NCI-H510A treated with DMSO at 0.1 percent for 48 hours (cell line): Measurements from ENCODE around the gene SPATA20.

ENCODE experiments used
- DNase-seq: peaks from one replicate; lab custom pipeline; 2025; lab: John Stamatoyannopoulos, UW

SPATA20 gene

DNA sequence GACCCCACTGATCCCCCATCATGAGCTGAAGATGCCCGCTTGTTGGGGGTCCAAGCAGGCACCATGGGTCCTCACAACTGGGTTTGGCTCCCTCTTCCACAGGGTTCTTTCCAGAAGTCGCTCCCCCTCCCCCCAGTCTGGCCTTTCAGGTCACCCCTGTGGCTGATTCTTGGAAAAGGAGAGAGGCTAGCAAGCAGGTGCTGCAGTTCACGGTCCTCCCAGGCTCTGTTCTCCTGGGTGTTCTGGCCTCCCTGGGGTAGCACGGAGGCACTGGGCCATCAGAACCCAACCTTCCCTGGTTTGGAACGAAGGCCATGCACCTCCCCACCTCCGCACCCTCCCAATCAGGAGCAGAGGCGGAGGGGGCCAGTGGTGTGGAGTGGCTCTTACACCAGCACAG lies 32.4 kb downstream of the SPATA20 start:
- DNase-seq: no peak

DNA sequence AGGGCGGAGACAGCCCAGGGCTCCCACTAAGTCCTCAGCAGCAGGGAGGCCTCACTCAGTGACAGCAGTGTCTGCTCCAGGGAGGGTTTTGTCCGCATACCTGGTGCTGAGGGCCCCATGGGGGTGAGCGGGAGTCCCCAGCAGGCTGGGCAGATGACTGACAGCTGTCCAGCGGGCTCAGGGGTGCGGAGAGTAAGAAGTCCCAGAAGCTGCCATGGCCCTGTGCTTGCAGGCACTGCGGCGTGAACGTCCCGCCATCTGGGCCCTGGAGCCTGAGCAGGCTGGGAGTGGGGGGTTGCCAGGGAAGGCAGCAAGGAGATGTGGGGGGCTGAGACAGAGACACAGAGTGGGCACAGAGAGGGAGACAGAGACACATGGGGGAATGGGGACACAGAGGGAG lies 33.7 kb downstream of the SPATA20 start:
- DNase-seq: no peak

DNA sequence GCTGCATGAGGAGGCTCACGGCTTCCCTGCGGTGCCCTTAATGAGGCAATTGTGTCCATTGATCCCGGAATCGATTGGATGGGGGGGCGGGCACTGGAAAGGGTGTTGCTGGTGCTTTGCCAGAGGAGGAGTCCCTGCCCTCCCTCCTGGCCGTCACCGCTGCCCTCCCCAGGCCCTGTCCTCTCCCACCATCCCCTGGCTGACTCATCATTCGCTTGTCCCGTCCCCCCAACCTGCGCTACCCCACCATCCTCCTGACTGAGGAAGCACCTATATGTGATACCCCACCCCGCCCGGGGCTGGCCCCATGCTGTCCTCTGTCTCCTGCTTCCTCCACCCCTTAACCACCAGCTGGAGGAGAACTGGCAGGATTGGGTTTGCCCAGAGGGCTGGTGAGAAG lies 34.3 kb downstream of the SPATA20 start:
- DNase-seq: no peak

DNA sequence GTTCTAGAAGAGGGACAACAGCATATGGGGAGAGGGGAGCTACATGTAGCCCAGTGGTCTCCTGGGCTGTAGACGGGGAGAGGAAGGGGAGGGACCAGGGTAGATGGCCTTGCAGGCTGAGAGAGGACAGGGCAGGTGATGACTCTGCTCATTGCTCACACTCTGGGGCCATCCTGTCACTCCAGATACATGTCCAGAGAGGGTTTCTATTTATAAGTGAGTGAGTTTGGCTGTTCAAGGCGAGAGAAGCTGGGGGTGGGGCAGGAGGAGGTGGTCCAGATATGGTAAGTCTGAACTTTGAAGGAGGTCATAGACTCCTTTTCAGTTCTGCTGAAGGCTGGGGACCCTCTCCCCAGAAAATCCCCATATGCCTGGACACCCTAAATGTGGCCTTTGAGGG lies 35.8 kb downstream of the SPATA20 start:
- no peak for DNase-seq

DNA sequence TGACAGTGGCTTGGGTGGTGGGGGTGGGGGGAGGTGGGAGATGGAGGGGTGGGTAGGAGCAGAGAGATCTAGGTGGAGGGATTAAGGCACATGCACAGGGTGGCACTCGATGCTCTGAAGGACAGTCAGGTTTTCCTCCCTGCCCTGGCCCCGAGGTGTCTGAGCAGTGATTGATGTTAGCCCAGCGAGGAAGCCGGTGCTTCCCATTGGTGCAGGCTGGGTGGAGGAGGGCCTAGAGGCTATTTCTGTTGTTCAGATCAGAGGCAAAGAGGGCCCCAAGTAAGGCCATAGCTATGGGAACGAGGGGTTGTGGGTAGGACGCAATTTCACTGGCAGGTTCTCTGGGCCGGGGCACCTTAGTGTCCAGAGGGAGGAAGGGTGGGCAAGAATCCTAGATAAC lies 36.7 kb downstream of the SPATA20 start:
- DNase-seq: peak; percentile 28

DNA sequence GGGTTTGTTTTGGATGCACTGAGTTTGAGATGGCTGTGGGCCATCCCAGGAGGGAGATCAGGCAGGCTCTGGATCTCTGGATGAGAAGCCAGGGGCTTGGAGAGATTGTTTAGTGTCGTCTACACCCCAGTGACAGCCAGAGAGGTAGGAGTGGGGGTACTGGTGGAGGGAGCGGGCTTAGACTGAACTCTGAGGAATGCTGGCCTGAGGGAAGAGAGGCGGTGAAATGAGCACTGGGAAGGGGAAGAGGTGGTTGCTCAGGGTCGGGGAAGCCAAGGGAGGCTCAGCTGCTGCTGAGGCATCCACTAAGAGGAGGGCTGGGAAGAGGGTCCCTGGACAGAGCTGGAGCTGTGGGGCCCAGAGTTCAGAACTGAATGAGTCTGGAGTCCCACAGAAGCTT lies 37.1 kb downstream of the SPATA20 start:
- DNase-seq: no peak

DNA sequence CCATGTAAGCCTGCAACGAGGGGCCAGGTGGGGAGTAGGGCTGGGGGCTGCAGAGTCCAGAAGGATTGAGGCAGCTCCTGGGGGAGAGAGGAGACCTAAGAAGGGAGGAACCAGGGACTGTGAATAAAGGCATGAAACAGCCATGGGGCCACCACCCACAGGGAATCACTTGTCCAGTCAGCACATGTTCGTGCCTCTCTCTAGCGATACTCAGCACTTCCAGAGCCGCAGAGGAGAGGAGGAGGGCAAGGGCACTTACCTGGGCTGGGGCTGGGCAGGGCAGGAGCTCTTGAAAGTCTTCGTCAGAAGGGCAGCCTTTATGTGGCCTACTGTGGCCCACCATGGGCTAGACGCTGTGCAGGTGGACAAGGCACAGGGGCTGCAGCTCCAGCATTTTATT lies 37.8 kb downstream of the SPATA20 start:
- DNase-seq: peak; percentile 23

DNA sequence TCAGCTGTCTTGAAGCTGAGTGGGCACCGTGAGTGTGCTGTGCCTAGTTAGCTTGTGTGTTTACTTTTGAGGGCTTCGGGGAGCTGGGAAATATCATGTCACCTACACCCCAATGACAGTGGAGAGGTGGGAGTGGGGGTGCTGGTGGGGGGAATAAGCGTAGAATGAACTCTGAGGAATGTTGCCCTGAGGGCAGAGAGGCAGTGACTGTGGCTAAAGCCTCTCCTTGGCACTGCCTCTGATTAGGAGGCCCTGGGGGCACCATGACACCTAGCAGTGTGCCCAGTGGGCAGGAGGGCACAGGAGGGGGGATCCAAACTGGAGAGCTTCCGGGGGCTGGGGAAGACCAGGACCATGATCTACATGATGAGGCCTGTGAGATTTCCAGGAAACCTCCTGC lies 38.4 kb downstream of the SPATA20 start:
- no peak for DNase-seq

DNA sequence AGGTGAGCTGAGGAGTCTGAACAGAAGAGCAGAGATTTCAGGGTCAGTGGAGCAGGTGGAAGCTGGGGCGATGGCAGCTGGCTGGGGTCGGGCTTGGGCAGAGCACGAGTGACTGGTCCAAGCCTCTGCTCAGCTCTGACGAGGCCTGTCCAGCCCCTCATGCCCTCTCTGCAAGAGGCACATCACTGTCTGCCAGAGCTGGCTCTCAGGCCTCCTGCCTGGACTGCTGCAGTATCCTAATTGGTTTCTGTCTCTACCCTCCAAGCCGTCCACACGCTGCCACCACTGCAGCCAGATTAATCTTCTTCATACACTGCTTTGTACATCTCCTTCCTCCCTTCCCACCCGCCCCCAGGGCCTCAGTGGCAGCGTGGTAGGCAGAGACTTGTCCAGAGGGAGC lies 38.9 kb downstream of the SPATA20 start:
- DNase-seq: no peak

DNA sequence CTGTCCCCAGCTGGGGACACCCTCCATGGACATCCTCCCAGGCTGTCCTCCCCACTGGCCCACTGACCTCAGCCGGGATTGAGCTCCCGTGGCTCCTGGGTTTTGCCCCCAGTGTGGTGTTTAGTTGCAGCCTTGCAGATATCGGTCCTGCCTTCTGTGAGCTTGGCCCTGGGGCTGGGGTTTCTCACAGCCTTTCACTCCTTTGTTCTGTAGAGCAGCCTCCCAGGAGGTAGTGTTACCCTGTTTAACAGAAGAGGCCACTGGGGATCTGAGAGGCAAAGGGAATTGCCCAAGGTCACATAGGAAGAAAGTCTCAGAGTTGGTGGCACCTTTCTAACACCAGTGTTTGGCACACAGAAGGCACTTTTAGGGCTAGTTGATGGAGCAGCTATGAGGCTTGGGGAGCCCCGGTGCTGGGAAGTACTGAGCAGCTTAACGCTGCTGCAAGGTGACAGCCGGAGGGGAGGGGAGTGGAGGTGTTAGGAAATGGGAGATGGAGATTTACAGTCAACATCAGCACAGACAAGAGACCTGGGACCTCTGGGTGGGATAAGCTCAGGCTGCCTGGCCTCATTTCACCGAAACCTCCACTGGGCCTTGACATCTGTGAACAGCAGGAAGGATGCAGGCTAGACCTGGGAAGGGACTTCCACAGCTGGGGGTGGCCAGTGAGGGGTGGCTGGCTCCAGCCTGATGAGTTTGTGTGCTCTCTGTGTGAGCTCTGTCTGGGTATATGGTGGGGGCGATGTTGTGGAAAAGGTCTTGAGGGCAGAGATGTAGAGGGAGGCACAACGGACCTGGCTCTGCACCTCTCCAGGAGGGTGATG lies 39.7 kb downstream of the SPATA20 start:
- no peak for DNase-seq

DNA sequence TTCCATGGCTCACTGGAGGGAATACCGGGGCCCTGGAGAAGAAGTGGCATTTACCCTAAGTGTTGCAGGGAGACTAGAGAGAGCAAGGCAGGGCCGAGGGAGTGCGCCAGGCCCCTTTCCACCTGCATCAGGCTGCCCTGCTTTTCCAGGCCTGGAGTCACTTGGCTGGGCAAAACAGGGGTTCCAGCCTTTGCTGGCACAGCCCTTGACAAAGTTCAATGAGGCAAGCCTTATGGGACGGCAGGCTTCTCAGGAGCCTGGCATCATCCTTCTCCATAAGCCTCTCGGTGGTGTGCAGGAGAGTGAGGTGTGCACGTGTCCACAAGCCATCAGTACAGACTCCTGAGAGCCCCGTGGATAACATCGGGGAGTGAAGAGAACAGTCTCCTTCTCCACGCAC lies 40.6 kb downstream of the SPATA20 start:
- DNase-seq: no peak

DNA sequence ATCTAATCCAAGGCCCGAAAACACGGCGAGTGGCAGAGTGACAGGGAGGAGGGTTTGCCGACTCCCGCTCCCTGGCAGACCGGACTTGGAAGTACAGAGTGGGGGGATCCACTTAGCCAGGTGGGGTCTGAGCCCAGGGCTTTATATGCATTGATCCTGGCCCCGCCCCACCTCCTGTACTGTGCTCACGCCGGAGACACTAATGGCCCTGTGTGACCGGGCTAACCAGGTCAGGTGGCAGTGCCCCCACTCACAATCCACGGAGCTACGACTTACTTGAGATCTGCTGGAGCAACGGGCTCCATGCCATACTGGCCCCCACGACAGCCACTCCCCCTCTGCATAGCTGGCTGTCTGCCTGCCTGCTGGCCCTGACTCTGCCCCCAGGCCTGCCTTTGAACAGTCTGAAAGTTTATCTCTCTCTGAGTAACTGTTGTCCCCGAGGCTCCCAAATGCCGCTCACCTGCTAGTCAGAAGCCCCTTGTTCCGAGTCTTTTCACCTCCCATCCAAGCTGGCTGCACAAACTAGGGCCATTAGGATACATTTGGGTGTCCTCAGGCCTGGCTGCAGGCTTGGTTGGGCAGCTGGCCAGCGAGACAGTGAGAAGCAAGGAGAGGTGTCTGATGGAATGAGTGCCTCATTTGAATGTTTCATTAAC lies 41.5 kb downstream of the SPATA20 start:
- no peak for DNase-seq

DNA sequence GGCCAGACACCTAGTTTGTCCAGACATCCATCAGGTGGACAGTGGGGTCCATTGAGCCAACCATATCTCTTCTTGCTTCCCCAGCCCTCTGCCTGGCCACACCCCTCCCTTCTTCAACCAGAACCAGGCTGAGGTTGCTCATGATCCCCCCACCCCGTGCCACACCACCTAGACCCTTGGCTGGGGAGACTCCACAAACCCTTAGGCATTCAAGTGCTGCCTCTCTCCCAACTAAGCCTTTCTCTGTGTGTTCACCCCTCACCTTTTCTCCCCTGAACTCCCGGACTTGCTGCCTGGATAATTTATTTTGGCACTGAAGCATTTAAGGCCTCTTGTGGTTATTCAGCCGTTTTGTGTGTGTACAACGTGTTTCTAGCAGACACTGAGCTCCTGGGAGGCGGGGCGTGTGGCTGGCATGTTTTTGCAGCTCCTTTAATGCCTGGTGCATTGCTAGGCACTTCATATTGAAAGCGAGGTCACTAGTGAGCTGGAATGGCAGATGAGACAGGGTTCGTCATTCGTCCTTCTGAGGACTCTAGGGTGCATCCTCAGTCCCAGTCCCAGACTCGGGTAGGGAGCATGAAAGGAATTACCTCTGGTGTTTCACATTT lies 42.2 kb downstream of the SPATA20 start:
- DNase-seq: no peak

DNA sequence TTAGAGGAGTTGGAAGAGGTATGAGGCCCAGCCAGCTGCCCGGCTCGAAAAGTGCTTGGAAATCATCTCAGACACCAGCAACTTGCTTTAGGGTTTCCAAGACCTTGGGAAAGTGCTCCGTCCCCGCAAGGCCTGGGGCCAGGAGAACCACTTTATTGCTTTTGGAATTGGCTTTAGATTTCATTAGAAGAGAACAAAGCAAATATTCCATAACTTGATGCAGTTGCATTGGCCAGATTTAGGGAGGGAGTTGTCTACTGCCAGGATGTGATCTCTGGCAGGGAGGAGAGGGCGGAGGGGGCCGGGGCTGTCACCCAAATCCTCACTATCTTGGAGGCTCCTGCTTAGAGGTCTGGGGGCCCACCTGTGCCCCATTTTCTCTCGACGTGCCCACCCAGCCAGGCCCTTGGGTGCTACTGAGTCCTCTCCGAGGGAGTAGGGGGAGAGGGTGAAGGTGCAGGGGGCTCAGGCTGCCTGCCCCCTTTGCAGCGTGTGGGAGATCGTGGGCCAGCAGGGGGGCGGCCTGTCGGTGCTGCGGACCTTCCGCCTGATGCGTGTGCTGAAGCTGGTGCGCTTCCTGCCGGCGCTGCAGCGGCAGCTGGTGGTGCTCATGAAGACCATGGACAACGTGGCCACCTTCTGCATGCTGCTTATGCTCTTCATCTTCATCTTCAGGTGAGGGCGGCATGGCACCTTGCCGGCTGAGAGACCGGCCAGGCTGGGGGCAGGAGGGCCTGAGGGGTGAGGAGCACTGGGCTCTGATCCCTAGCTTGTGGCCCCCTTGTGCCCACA lies 44.2 kb downstream of the SPATA20 start:
- no peak for DNase-seq

DNA sequence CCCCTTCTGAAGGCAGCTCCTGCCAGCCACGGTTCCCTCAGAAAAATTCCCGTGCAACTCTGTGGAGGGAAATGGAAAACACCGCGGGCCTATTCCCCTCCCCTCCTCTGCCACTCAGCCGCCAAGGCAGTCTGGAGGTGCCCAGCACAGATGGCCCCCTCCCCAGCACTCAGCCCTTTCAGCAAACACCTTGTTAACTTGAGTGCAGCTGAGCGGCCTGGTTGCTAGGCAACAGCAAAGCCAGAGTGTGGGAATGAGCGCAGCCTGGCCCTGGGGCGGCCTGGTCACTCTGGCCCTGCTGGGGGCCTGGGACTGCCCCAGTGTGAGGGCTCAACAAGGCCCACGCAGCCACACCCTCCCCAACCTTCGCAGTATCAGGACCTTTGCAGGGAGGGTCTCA lies 46.3 kb downstream of the SPATA20 start:
- peak; percentile 96 for DNase-seq

DNA sequence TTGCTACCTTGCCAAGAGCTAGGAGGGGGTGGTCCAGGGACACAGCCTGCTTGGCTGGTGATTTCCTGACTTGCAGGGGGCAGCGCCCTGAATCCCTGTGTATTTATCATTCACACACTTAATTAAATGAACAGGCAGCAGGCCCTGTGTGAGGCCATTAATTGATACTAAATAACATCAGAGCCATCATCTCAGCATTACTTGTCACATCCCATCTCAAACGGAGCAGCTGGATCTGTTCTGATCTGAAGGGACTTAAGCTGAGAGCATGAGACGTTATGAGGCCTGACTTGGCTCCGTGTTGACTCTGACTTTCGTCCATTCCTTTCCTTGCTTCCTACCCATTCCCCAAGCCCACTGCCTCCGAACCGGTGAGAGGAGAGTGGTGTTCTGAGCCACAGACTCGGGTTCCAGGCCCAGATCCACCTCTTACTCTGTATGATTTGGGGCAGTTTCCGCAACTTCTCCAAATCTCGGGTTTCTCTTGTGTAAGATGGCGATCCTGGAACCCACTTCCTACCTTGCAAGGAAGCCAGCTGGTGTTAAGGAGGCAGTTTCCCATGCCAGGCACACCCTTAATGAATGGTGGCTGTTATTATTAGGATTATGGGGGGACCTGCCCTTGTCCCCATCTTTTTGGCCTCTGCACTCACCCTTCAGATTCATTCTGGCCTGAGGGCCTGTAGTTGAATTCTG lies 47.3 kb downstream of the SPATA20 start:
- no peak for DNase-seq

DNA sequence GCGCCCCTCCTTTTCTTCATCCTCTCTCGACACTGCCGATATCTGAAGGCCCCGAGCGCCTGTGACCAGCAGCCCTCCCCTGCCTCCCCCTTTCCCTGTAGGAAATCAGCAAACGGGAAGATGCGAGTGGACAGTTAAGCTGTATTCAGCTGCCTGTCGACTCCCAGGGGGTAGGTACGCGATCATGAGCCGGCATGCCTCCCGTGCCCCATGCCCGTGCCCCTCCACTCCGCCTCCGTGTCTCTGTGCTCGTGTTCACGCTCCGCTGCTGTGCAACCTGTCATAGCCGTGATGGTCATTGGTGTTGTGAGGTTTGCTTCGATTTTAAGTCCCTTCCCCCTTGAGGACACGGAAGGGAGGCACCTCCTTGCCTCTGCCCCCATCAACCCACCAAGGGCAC lies 47.9 kb downstream of the SPATA20 start:
- no peak for DNase-seq

DNA sequence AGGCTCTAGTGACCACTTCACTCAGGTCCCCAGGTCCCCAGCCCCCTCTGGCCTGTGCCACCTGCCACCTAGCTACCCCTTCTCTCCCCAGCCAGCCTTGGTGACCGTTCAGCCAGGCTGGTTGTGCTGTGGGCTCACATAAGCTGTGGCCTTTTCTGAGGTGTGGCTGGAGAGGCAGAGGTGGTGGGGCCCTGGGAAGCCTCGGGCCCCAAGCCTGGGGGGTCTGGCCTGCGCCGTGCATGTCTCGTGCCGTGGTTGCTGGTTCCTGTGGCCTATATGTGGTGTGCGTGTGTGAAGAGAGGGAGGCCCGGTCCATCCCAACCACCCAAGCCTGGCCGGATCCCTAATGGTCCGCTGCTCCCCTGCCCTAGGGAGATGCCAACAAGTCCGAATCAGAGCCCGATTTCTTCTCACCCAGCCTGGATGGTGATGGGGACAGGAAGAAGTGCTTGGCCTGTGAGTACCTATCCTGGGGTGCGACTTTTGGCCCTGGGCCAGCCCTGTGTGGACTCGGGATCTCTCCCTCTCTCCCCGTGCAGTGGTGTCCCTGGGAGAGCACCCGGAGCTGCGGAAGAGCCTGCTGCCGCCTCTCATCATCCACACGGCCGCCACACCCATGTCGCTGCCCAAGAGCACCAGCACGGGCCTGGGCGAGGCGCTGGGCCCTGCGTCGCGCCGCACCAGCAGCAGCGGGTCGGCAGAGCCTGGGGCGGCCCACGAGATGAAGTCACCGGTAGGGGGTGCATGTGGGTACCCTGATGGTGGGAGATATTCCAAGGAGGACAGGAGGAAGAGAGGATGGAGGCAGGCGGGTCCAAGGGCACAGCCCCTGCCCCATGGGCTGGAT lies 49.4 kb downstream of the SPATA20 start:
- DNase-seq: peak; percentile 44

DNA sequence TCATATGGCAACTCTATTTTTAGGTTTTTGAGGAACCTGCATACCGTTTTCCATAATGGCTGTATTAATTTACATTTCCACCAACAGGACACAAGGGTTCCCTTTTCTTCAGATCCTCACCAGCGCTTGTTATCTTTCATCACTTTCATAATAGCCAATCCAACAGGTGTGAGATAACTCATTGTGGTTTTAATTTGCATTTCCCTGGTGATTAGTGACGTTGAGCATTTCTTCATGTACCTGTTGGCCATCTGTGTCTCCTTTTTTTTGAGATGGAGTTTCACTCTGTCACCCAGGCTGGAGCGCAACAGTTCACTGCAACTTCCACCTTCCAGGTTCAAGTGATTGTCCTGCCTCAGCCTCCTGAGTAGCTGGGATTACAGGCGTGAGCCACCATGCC lies 51.5 kb downstream of the SPATA20 start:
- no peak for DNase-seq

DNA sequence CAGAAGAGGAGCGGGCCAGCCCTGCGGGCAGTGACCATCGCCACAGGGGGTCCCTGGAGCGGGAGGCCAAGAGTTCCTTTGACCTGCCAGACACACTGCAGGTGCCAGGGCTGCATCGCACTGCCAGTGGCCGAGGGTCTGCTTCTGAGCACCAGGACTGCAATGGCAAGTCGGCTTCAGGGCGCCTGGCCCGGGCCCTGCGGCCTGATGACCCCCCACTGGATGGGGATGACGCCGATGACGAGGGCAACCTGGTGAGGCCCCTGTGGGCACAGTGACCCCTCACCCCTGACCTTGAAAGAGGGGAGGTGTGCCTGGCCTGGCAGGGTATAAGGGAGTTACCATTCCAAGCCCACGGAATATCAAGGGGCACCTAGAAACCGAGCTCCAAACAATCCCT lies 52.6 kb downstream of the SPATA20 start:
- no peak for DNase-seq

DNA sequence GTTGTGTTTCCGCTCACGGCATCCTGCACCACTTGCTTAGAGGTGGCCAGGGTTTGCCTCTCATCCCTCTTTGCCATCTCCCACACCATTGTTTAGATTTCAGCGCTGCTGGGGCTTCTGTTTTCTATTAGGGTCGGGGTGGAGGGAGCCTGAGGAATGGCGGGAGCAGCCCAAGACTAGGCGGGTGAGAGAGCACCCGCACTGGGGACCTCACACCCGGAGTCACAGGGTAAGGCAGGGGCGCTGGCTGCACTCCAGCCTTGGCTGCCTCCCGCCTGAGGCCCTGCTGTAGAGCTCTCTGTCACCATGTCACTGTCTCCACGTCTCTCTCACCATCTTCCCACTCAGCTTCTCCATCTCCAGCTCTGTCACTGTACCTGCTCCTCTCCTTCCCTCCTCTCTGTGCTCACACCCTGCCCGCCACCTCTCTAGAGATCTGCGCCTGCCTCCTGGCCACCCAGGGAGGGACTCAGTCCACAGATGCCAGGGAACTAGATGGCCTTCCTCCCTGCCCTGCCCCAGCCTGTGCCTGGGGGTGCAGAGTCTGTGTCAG lies 54.9 kb downstream of the SPATA20 start:
- DNase-seq: no peak
